H1 (cell line): ENCODE measurements around the gene RAD51B.

Experiments used
- EP300 ChIP-seq, 2 experiments: IDR thresholded peaks; 1 replicate in 1 of 2; 2 replicates in 1 of 2; pipeline ENCODE4 v1.6.1; 2011 to 2012; ENCODE audit warnings: low read depth in 2 of 2, low read length in 2 of 2, mild to moderate bottlenecking in 2 of 2, borderline replicate concordance in 1 of 2, inconsistent platforms in 1 of 2, moderate library complexity in 1 of 2
- EZH2 ChIP-seq: fragments of 200-600 bp; sonication (generic); IDR thresholded peaks from 2 replicates; pipeline ENCODE4 v1.7.1; 2012; ENCODE audit warnings: low read depth, mild to moderate bottlenecking, moderate library complexity, low read length, inconsistent platforms; ENCODE audit not compliant: severe bottlenecking
- GABPA ChIP-seq: IDR thresholded peaks from 2 replicates; pipeline ENCODE4 v1.6.1; 2011; ENCODE audit warnings: mild to moderate bottlenecking, low read length, moderate library complexity, borderline replicate concordance; ENCODE audit not compliant: insufficient read depth
- HDAC2 ChIP-seq, 2 experiments: fragments of 300-600 bp in 1 of 2; sonication (generic) in 1 of 2; IDR thresholded peaks; 2 replicates each; pipeline ENCODE4 v1.6.1; 2011 to 2012; ENCODE audit warnings: low read depth in 2 of 2, low read length in 2 of 2, mild to moderate bottlenecking in 2 of 2, moderate library complexity in 2 of 2, borderline replicate concordance in 1 of 2, inconsistent platforms in 1 of 2
- HDAC6 ChIP-seq: IDR thresholded peaks from one replicate; pipeline ENCODE4 v1.7.1; 2012; ENCODE audit warnings: low read depth, mild to moderate bottlenecking, inconsistent platforms, low read length, moderate library complexity
- POLR2A ChIP-seq, 2 experiments: IDR thresholded peaks; 1 replicate in 1 of 2; 2 replicates in 1 of 2; pipeline ENCODE4 v1.6.1; 2011; ENCODE audit warnings: low read depth in 2 of 2, low read length in 2 of 2, mild to moderate bottlenecking in 2 of 2; ENCODE audit errors: control extremely low read depth in 1 of 2
- RFX5 ChIP-seq: IDR thresholded peaks from 2 replicates; pipeline ENCODE4 v1.6.1; 2011; ENCODE audit warnings: low read depth, low read length, improper control_type of control experiment, borderline replicate concordance
- RNF2 ChIP-seq: fragments of 200-900, 300-1000 bp; sonication (generic); IDR thresholded peaks from 2 replicates; pipeline ENCODE4 v1.7.1; 2016; ENCODE audit warnings: borderline replicate concordance, low read depth, mild to moderate bottlenecking, antibody characterized with exemption, low read length; ENCODE audit not compliant: poor library complexity, severe bottlenecking; ENCODE audit errors: missing control alignments
- SIX5 ChIP-seq: IDR thresholded peaks from 2 replicates; pipeline ENCODE4 v1.6.1; 2011; ENCODE audit warnings: mild to moderate bottlenecking, low read depth, low read length
- SP2 ChIP-seq: IDR thresholded peaks from 2 replicates; pipeline ENCODE4 v1.6.1; 2012; ENCODE audit warnings: mild to moderate bottlenecking, low read length, inconsistent platforms
- TAF1 ChIP-seq: IDR thresholded peaks from 2 replicates; pipeline ENCODE4 v1.6.1; 2011; ENCODE audit warnings: mild to moderate bottlenecking, low read depth, low read length
- TF ChIP-seq, protein P1 (sequence below), 3 experiments: IDR thresholded peaks; 1 replicate in 2 of 3; 2 replicates in 1 of 3; pipeline versions ENCODE4 v1.5.1 to v1.6.1; 2011; ENCODE audit warnings: low read length in 3 of 3, mild to moderate bottlenecking in 3 of 3, inconsistent platforms in 2 of 3, low read depth in 1 of 3, moderate library complexity in 1 of 3; ENCODE audit not compliant: insufficient read depth in 1 of 3; ENCODE audit errors: control extremely low read depth in 1 of 3
- TF ChIP-seq, protein P2 (sequence below): IDR thresholded peaks from 2 replicates; pipeline ENCODE4 v1.6.1; 2011; ENCODE audit warnings: low read length, improper control_type of control experiment

DNA sequence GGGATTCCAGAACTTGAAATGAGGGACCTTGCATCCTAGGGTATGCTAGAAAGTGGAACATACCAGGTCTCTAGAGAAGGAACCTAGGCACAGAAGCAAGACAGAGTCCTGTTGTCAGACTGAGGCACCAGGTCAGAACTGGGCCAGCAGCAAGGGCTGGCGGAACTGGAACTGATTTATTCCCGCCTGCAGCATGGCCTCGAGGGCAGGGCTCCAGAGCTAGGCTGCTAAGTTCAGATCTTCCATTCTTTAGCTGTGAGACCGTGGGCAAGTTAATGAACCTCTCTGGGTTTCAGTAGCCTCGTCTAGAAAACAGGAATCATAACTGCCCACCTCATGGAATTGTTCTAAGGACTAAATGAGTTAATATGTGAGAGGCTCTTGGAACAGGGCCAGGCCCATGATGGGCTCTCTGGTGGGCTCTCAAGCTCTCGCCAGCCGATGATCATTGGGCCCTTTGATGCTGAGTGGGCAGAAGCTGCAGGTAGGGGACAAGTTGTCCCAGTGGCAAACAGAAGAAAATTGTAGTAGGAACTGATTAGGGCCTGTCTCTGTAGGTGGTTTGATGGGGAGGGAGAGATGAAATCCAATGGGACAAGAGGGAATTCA is 773.5 kb downstream of the RAD51B start:
- no peak for TF ChIP-seq POLR2A (IDR thresholded peaks at IDR 0.05; ENCODE audit: control extremely low read depth in 1 of 2, low read depth in 2 of 2, low read length in 2 of 2)
- TF ChIP-seq TAF1, result no peak
- no peak for TF ChIP-seq SIX5
- no peak for TF ChIP-seq EZH2
- no peak for TF ChIP-seq RNF2
- no peak for TF ChIP-seq HDAC2 (IDR thresholded peaks at IDR 0.05; ENCODE audit: borderline replicate concordance in 1 of 2, low read depth in 2 of 2, low read length in 2 of 2)
- no peak for TF ChIP-seq HDAC6
- TF ChIP-seq, protein P1, sequence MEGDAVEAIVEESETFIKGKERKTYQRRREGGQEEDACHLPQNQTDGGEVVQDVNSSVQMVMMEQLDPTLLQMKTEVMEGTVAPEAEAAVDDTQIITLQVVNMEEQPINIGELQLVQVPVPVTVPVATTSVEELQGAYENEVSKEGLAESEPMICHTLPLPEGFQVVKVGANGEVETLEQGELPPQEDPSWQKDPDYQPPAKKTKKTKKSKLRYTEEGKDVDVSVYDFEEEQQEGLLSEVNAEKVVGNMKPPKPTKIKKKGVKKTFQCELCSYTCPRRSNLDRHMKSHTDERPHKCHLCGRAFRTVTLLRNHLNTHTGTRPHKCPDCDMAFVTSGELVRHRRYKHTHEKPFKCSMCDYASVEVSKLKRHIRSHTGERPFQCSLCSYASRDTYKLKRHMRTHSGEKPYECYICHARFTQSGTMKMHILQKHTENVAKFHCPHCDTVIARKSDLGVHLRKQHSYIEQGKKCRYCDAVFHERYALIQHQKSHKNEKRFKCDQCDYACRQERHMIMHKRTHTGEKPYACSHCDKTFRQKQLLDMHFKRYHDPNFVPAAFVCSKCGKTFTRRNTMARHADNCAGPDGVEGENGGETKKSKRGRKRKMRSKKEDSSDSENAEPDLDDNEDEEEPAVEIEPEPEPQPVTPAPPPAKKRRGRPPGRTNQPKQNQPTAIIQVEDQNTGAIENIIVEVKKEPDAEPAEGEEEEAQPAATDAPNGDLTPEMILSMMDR (IDR thresholded peaks at IDR 0.05; ENCODE audit: control extremely low read depth in 1 of 3, insufficient read depth in 1 of 3, low read depth in 1 of 3, low read length in 3 of 3), result no peak
- no peak for TF ChIP-seq RFX5
- TF ChIP-seq SP2, result no peak
- no peak for TF ChIP-seq GABPA
- no peak for TF ChIP-seq EP300 (IDR thresholded peaks at IDR 0.05; ENCODE audit: borderline replicate concordance in 1 of 2, low read depth in 2 of 2, low read length in 2 of 2)
- TF ChIP-seq, protein P2, sequence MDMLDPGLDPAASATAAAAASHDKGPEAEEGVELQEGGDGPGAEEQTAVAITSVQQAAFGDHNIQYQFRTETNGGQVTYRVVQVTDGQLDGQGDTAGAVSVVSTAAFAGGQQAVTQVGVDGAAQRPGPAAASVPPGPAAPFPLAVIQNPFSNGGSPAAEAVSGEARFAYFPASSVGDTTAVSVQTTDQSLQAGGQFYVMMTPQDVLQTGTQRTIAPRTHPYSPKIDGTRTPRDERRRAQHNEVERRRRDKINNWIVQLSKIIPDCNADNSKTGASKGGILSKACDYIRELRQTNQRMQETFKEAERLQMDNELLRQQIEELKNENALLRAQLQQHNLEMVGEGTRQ, result no peak
